SJSA1 (cell line): ENCODE measurements around the gene ZBTB7C. TPM values are rescaled to one million over a fixed set of nuclear protein-coding genes. Genes with fewer than 3 reads are reported as not detected.

ENCODE experiments used
- DNase-seq, 2 experiments: peaks; one replicate each; pipeline ENCODE4 v3.0.0-alpha.2; 2015 to 2020; ENCODE audit warnings: low spot score in 2 of 2, low read depth in 1 of 2
- H3K27ac ChIP-seq: fragments of 250-450 bp; sonication (Bioruptor Pico); 2 replicates; pipeline ENCODE4 v1.5.1; 2020; ENCODE audit warnings: mild to moderate bottlenecking, moderate library complexity
- H3K27me3 ChIP-seq: fragments of 250-450 bp; sonication (Bioruptor Pico); replicated peaks from 2 replicates; pipeline ENCODE4 v1.5.1; 2020; ENCODE audit warnings: mild to moderate bottlenecking, moderate library complexity
- H3K36me3 ChIP-seq: fragments of 250-450 bp; sonication (Bioruptor Pico); 2 replicates; pipeline ENCODE4 v1.5.1; 2020; ENCODE audit warnings: mild to moderate bottlenecking
- H3K4me1 ChIP-seq: fragments of 250-450 bp; sonication (Bioruptor Pico); replicated peaks from 2 replicates; pipeline ENCODE4 v1.6.1; 2021; ENCODE audit warnings: mild to moderate bottlenecking
- H3K4me3 ChIP-seq: fragments of 250-450 bp; sonication (Bioruptor Pico); 2 replicates; pipeline ENCODE4 v1.5.1; 2020; ENCODE audit warnings: mild to moderate bottlenecking
- H3K9me3 ChIP-seq: fragments of 250-450 bp; sonication (Bioruptor Pico); replicated peaks from 2 replicates; pipeline ENCODE4 v1.5.1; 2020; ENCODE audit warnings: mild to moderate bottlenecking
- total RNA-seq: library from RNA; depleted of rRNA; stranded (reverse); fragments of >200 nt; shearing (Covaris generic); gene quantifications from 2 replicates; pipeline ENCODE4 v1.2.3, GENCODE V29; 2014; rRNA removed

The ZBTB7C gene
- total RNA-seq: 0.44 and 0.50 TPM in 2 replicates

- Histone ChIP-seq H3K4me1 (peaks cover 31% of the 10 kb centered on the region), H3K36me3 (no peaks in the 10 kb centered on the region), H3K27ac (no peak within 1 kb of the TSS), H3K27me3 (peaks cover 22% of the 10 kb centered on the region), H3K9me3 (no peaks in the 10 kb centered on the region), H3K4me3 (peak within 1 kb of the TSS; percentile 53)
- DNase-seq: no peak
Measured at GRCh38 chr18:48408727-48409590, at the start of gene ZBTB7C. ZBTB7C (minus strand) TSS chr18:48409383.

GRCh38 chr18:48456838-48457237 lies 47.7 kb upstream of the ZBTB7C start:
- H3K27me3 ChIP-seq: no peaks in the 10 kb centered on the region
- no peaks in the 10 kb centered on the region for H3K9me3 ChIP-seq
- H3K4me3 ChIP-seq: no peak overlapping the region
- peaks cover 29% of the 10 kb centered on the region for H3K4me1 ChIP-seq
- H3K27ac ChIP-seq: no peak overlapping the region
- peaks cover 7% of the 10 kb centered on the region; the same call in 1 of the 2 replicates for H3K36me3 ChIP-seq
- no peak for DNase-seq

- Histone ChIP-seq H3K4me1 (peaks cover 20% of the 10 kb centered on the region), H3K36me3 (peaks cover 7% of the 10 kb centered on the region; the same call in 1 of the 2 replicates), H3K9me3 (no peaks in the 10 kb centered on the region), H3K4me3 (no peak overlapping the region), H3K27ac (peak overlapping the region; percentile 49), H3K27me3 (no peaks in the 10 kb centered on the region)
- DNase-seq: peak; percentile 73 to 97
Measured at GRCh38 chr18:48455555-48456478, 46.6 kb upstream of the ZBTB7C start.

GRCh38 chr18:48454261-48454757 lies 45.1 kb upstream of the ZBTB7C start:
- peaks cover 16% of the 10 kb centered on the region for H3K4me1 ChIP-seq
- no peaks in the 10 kb centered on the region for H3K36me3 ChIP-seq
- no peak overlapping the region for H3K27ac ChIP-seq
- DNase-seq: no peak
- no peaks in the 10 kb centered on the region for H3K9me3 ChIP-seq
- H3K27me3 ChIP-seq: no peaks in the 10 kb centered on the region
- H3K4me3 ChIP-seq: no peak overlapping the region

GRCh38 chr18:48453330-48454066 lies 44.3 kb upstream of the ZBTB7C start:
- Histone ChIP-seq H3K27me3 (no peaks in the 10 kb centered on the region), H3K4me3 (no peak overlapping the region), H3K36me3 (no peaks in the 10 kb centered on the region), H3K27ac (no peak overlapping the region), H3K9me3 (no peaks in the 10 kb centered on the region), H3K4me1 (peaks cover 16% of the 10 kb centered on the region)
- DNase-seq: no peak

GRCh38 chr18:48452861-48453323 lies 43.7 kb upstream of the ZBTB7C start:
- Histone ChIP-seq H3K4me1 (peaks cover 16% of the 10 kb centered on the region), H3K4me3 (no peak overlapping the region), H3K27ac (no peak overlapping the region), H3K9me3 (no peaks in the 10 kb centered on the region), H3K27me3 (no peaks in the 10 kb centered on the region), H3K36me3 (no peaks in the 10 kb centered on the region)
- no peak for DNase-seq

GRCh38 chr18:48450685-48451084 lies 41.5 kb upstream of the ZBTB7C start:
- Histone ChIP-seq H3K4me1 (peaks cover 7% of the 10 kb centered on the region), H3K36me3 (no peaks in the 10 kb centered on the region), H3K4me3 (no peak overlapping the region), H3K27ac (no peak overlapping the region), H3K27me3 (no peaks in the 10 kb centered on the region), H3K9me3 (no peaks in the 10 kb centered on the region)
- DNase-seq: no peak

GRCh38 chr18:48446582-48447225 lies 37.5 kb upstream of the ZBTB7C start:
- H3K27ac ChIP-seq: no peak overlapping the region
- no peaks in the 10 kb centered on the region for H3K36me3 ChIP-seq
- peak; percentile 74 to 87 for DNase-seq
- no peak overlapping the region for H3K4me3 ChIP-seq
- peaks cover 3% of the 10 kb centered on the region; the same call in 1 of the 2 replicates for H3K4me1 ChIP-seq
- no peaks in the 10 kb centered on the region for H3K9me3 ChIP-seq
- H3K27me3 ChIP-seq: 0 out of 2 replicates have a peak, but pooled peaks cover 9% of the 10 kb centered on the region

- Histone ChIP-seq H3K27ac (no peak overlapping the region), H3K9me3 (no peaks in the 10 kb centered on the region), H3K36me3 (no peaks in the 10 kb centered on the region), H3K27me3 (peaks cover 14% of the 10 kb centered on the region; the same call in 1 of the 2 replicates), H3K4me3 (no peak overlapping the region), H3K4me1 (peaks cover 3% of the 10 kb centered on the region; the same call in 1 of the 2 replicates)
- peak; percentile 78 to 82 for DNase-seq
Measured at GRCh38 chr18:48445540-48445939, 36.4 kb upstream of the ZBTB7C start.

- no peak for DNase-seq
- no peaks in the 10 kb centered on the region for H3K36me3 ChIP-seq
- peaks cover 27% of the 10 kb centered on the region; the same call in 1 of the 2 replicates for H3K27me3 ChIP-seq
- H3K9me3 ChIP-seq: no peaks in the 10 kb centered on the region
- peaks cover 3% of the 10 kb centered on the region; the same call in 1 of the 2 replicates for H3K4me1 ChIP-seq
- no peak overlapping the region for H3K27ac ChIP-seq
- H3K4me3 ChIP-seq: no peak overlapping the region
Measured at GRCh38 chr18:48442761-48443160, 33.6 kb upstream of the ZBTB7C start.

GRCh38 chr18:48441405-48441881 lies 32.3 kb upstream of the ZBTB7C start:
- no peaks in the 10 kb centered on the region for H3K9me3 ChIP-seq
- no peak for DNase-seq
- peaks cover 31% of the 10 kb centered on the region; the same call in 1 of the 2 replicates for H3K27me3 ChIP-seq
- no peak overlapping the region for H3K27ac ChIP-seq
- H3K4me1 ChIP-seq: peaks cover 2% of the 10 kb centered on the region; the same call in 1 of the 2 replicates
- no peaks in the 10 kb centered on the region for H3K36me3 ChIP-seq
- H3K4me3 ChIP-seq: no peak overlapping the region

- no peak overlapping the region for H3K4me3 ChIP-seq
- no peaks in the 10 kb centered on the region for H3K36me3 ChIP-seq
- no peak overlapping the region for H3K27ac ChIP-seq
- peaks cover 31% of the 10 kb centered on the region; the same call in 1 of the 2 replicates for H3K27me3 ChIP-seq
- no peaks in the 10 kb centered on the region for H3K4me1 ChIP-seq
- no peak for DNase-seq
- no peaks in the 10 kb centered on the region for H3K9me3 ChIP-seq
Measured at GRCh38 chr18:48440924-48441323, 31.7 kb upstream of the ZBTB7C start.
